A673 (cell line): ENCODE data around the gene KLHL18.

Source experiments
- CTCF ChIP-seq: fragments of 300-800, 200-600 bp; sonication (generic); conservative IDR thresholded peaks from 2 replicates; pipeline ENCODE4 v1.5.1; 2017; ENCODE audit warnings: low read depth, mild to moderate bottlenecking, antibody characterized with exemption, low read length, moderate library complexity, mixed read lengths
- EZH2 ChIP-seq: fragments of 200-600 bp; sonication (generic); IDR thresholded peaks from 2 replicates; pipeline ENCODE4 v1.6.1; 2017; ENCODE audit warnings: borderline replicate concordance, low read depth, mild to moderate bottlenecking, mixed read lengths, antibody characterized with exemption, low read length; ENCODE audit not compliant: poor library complexity, severe bottlenecking

- TF ChIP-seq CTCF: no peak
- TF ChIP-seq EZH2: no peak
Observed at GRCh38 chr3:47299381-47300318, 16.9 kb downstream of the KLHL18 start.
